Measurements from ENCODE around the gene FRS3. TPM values are rescaled to one million over a fixed set of nuclear protein-coding genes. Genes with fewer than 3 reads are reported as not detected.

FRS3 gene
- total and polyA plus RNA-seq, 8 donors = 5.3 to 10.9 (median 9.0) TPM

DNA sequence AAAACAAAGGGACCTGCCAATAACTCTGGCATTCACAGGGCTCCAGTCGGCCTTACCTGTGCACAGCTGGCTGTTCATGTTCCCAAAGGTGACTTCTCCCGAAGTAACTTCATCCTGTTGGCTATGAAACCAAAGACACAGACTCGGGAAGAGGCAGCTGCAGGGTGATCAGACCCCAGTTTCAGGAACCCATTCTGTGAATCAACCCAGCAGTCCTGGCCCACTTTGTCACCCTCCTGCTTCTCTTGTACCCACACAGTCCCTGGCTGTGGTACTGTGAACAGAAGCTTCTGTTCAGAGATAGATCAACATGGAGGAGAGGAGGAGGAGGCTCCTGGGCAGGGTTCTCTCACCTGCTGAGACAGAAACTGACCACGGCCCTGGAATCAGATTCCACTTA is 23.8 kb downstream of the FRS3 start:
- TF ChIP-seq, protein P1, sequence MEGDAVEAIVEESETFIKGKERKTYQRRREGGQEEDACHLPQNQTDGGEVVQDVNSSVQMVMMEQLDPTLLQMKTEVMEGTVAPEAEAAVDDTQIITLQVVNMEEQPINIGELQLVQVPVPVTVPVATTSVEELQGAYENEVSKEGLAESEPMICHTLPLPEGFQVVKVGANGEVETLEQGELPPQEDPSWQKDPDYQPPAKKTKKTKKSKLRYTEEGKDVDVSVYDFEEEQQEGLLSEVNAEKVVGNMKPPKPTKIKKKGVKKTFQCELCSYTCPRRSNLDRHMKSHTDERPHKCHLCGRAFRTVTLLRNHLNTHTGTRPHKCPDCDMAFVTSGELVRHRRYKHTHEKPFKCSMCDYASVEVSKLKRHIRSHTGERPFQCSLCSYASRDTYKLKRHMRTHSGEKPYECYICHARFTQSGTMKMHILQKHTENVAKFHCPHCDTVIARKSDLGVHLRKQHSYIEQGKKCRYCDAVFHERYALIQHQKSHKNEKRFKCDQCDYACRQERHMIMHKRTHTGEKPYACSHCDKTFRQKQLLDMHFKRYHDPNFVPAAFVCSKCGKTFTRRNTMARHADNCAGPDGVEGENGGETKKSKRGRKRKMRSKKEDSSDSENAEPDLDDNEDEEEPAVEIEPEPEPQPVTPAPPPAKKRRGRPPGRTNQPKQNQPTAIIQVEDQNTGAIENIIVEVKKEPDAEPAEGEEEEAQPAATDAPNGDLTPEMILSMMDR (IDR thresholded peaks at IDR 0.05) = no peak
- intact Hi-C loops (cut with DNase I) = no loop called here
- no peaks in the 10 kb centered on the region for H3K36me3 ChIP-seq

GRCh38 chr6:41750374-41750773 is 29.3 kb downstream of the FRS3 start:
- no peak overlapping the region for H3K27ac ChIP-seq
- no peaks in the 10 kb centered on the region for H3K9me3 ChIP-seq
- no peak overlapping the region for H3K4me3 ChIP-seq
- peaks cover 5 to 11% of the 10 kb centered on the region in 2 donors for H3K4me1 ChIP-seq
- no peaks in the 10 kb centered on the region for H3K36me3 ChIP-seq
- H3K27me3 ChIP-seq = no peaks in the 10 kb centered on the region
- DNase-seq (no peak), ATAC-seq (no peak)
- TF ChIP-seq, protein P1 (IDR thresholded peaks at IDR 0.05) = no peak
- intact Hi-C loops (cut with DNase I) = no loop called here

More for the DNA sequence above, 23.8 kb downstream of the FRS3 start:
- Histone ChIP-seq H3K4me1 (no peaks in the 10 kb centered on the region), H3K9me3 (no peaks in the 10 kb centered on the region), H3K27me3 (no peaks in the 10 kb centered on the region), H3K4me3 (no peak overlapping the region), H3K27ac (no peak overlapping the region)
- ATAC-seq = no peak
- DNase-seq = no peak

DNA sequence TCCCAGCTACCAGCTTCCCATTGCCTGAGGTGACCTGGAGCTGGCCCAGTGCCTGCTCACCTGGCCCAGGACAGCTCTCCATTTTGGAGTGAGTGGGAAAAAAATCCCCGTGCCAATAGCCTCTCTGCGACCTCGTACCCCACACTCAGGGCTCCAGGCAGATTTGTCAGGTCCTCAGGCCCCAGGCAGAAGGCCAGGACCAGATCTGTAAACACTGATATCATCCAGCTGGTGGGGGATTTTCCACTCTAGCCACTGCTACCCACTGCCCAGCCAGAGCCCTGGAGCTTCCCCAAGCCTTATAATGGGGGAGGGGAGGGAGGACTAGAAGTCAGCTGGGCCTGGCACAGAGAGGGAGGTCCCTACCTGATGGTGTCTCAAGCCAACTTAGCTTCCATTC is 31.2 kb downstream of the FRS3 start:
- intact Hi-C loops (cut with DNase I) = no loop called here
- Histone ChIP-seq H3K4me3 (no peak overlapping the region), H3K4me1 (peaks cover 5 to 11% of the 10 kb centered on the region in 2 donors), H3K27me3 (no peaks in the 10 kb centered on the region), H3K9me3 (no peaks in the 10 kb centered on the region), H3K36me3 (no peaks in the 10 kb centered on the region), H3K27ac (peak overlapping the region in 1 of 2 donors; percentile 75)
- ATAC-seq = peak; percentile 59
- peak in 2 of 4 donors; percentile 63 to 66 for DNase-seq
- TF ChIP-seq, protein P1 (IDR thresholded peaks at IDR 0.05) = no peak

GRCh38 chr6:41748102-41748477 is 31.6 kb downstream of the FRS3 start:
- ATAC-seq (peak; percentile 17), DNase-seq (no peak)
- H3K4me1 ChIP-seq = peaks cover 5 to 11% of the 10 kb centered on the region in 2 donors
- TF ChIP-seq, protein P1 (IDR thresholded peaks at IDR 0.05) = no peak
- no peaks in the 10 kb centered on the region for H3K9me3 ChIP-seq
- H3K27ac ChIP-seq = peak overlapping the region in 1 of 2 donors; percentile 75
- intact Hi-C loops (cut with DNase I) = no loop called here
- no peaks in the 10 kb centered on the region for H3K36me3 ChIP-seq
- H3K27me3 ChIP-seq = no peaks in the 10 kb centered on the region
- H3K4me3 ChIP-seq = no peak overlapping the region

- H3K27ac ChIP-seq = peak within 1 kb of the TSS in 1 of 2 donors; percentile 75
- peaks cover 5 to 11% of the 10 kb centered on the region in 2 donors for H3K4me1 ChIP-seq
- no peak within 1 kb of the TSS for H3K4me3 ChIP-seq
- no peaks in the 10 kb centered on the region for H3K36me3 ChIP-seq
- DNase-seq (peak in 1 of 4 donors; percentile 61), ATAC-seq (peak; percentile 81)
- no peaks in the 10 kb centered on the region for H3K9me3 ChIP-seq
- no peaks in the 10 kb centered on the region for H3K27me3 ChIP-seq
- TF ChIP-seq, protein P1 (IDR thresholded peaks at IDR 0.05) = no peak
- intact Hi-C loops (cut with DNase I) = no loop called here
Observed at GRCh38 chr6:41747256-41748101, 32.2 kb downstream of the FRS3 start, which contains the start of gene PGC. Gene PGC, minus strand, starts transcription at chr6:41747397. Its CDS starts 63 bp downstream, at chr6:41747334.

All from left lung (tissue), 10 donors.